SK-N-SH (cell line): ENCODE measurements around the gene MB. TPM values are rescaled to one million over a fixed set of nuclear protein-coding genes. Genes with fewer than 3 reads are reported as not detected.

Experiments used
- CTCF ChIA-PET: fragments of 300-600, 350-600 bp; formaldehyde crosslinking; extraction: SDS; loops from one replicate; lab custom pipeline; 2021; lab: Yijun Ruan, JAX
- POLR2A ChIA-PET: fragments of 350-600 bp; sonication (Branson Sonifier 250); formaldehyde crosslinking; extraction: SDS; loops from one replicate; lab custom pipeline; 2020; ENCODE audit warnings: antibody characterized with exemption, inconsistent platforms; lab: Yijun Ruan, JAX
- DNase-seq: peaks from one replicate; pipeline ENCODE4 v3.0.0; 2012
- H2AFZ ChIP-seq: fragments of 200-600 bp; sonication (generic); 2 replicates; pipeline ENCODE4 v1.8.1; 2016; ENCODE audit warnings: antibody characterized with exemption, mild to moderate bottlenecking, low read depth
- H3F3A ChIP-seq: fragments of 200-600 bp; sonication (generic); replicated peaks from 2 replicates; pipeline ENCODE3; 2016; ENCODE audit warnings: antibody characterized with exemption, mild to moderate bottlenecking; ENCODE audit not compliant: insufficient read depth
- H3K27ac ChIP-seq, 2 experiments: fragments of 200-500 bp in 1 of 2; fragments of 200-600 bp in 1 of 2; sonication (Bioruptor generic) in 1 of 2; sonication (generic), shearing (Covaris generic) in 1 of 2; 2 replicates each; pipeline versions ENCODE4 v1.5.1 to v1.6.1; 2014 to 2016; ENCODE audit warnings: low read depth in 2 of 2, inconsistent platforms in 1 of 2, low read length in 1 of 2, mild to moderate bottlenecking in 1 of 2, mixed read lengths in 1 of 2
- H3K27me3 ChIP-seq: fragments of 200-600 bp; sonication (generic), shearing (Covaris generic); 2 replicates; pipeline ENCODE4 v1.6.1; 2016; ENCODE audit warnings: mixed run types; ENCODE audit not compliant: insufficient read depth
- H3K36me3 ChIP-seq, 2 experiments: fragments of 200-500 bp in 1 of 2; fragments of 200-600 bp in 1 of 2; sonication (Bioruptor generic) in 1 of 2; sonication (generic) in 1 of 2; replicated peaks in 1 of 2; 2 replicates each; pipeline versions ENCODE3 to v1.5.1; 2014 to 2016; ENCODE audit warnings: low read length in 1 of 2, mild to moderate bottlenecking in 1 of 2; ENCODE audit not compliant: insufficient read depth in 2 of 2, control insufficient read depth in 1 of 2
- H3K4me1 ChIP-seq, 2 experiments: fragments of 200-500 bp in 1 of 2; fragments of 200-600 bp in 1 of 2; sonication (Bioruptor generic) in 1 of 2; sonication (generic), shearing (Covaris generic) in 1 of 2; 2 replicates each; pipeline versions ENCODE4 v1.5.1 to v1.6.1; 2014 to 2016; ENCODE audit warnings: low read depth in 1 of 2, low read length in 1 of 2, mixed run types in 1 of 2; ENCODE audit not compliant: insufficient read depth in 2 of 2, control insufficient read depth in 1 of 2
- H3K4me2 ChIP-seq: fragments of 200-600 bp; sonication (generic), shearing (Covaris generic); 2 replicates; pipeline ENCODE4 v1.6.1; 2017; ENCODE audit warnings: mixed run types
- H3K4me3 ChIP-seq, 2 experiments: fragments of 200-500 bp in 1 of 2; fragments of 200-600 bp in 1 of 2; sonication (Bioruptor generic) in 1 of 2; sonication (generic), shearing (Covaris generic) in 1 of 2; 2 replicates each; pipeline versions ENCODE4 v1.5.1 to v1.8.1; 2014 to 2016; ENCODE audit warnings: low read depth in 2 of 2, inconsistent platforms in 1 of 2, low read length in 1 of 2, mild to moderate bottlenecking in 1 of 2, mixed read lengths in 1 of 2, moderate library complexity in 1 of 2
- H3K79me2 ChIP-seq: fragments of 200-600 bp; sonication (generic); 2 replicates; pipeline ENCODE4 v1.8.1; 2017; ENCODE audit warnings: mild to moderate bottlenecking; ENCODE audit not compliant: insufficient read depth
- H3K9ac ChIP-seq: fragments of 200-600 bp; sonication (generic); 2 replicates; pipeline ENCODE4 v1.6.1; 2017; ENCODE audit warnings: mixed run types
- H3K9me2 ChIP-seq: fragments of 200-600 bp; sonication (generic); 2 replicates; pipeline ENCODE4 v1.6.1; 2017; ENCODE audit warnings: mixed run types
- H3K9me3 ChIP-seq: fragments of 200-600 bp; sonication (generic); 2 replicates; pipeline ENCODE4 v1.6.1; 2017; ENCODE audit warnings: mixed run types, mild to moderate bottlenecking, moderate library complexity
- H4K20me1 ChIP-seq: fragments of 200-600 bp; sonication (generic); 2 replicates; pipeline ENCODE4 v1.6.1; 2017; ENCODE audit warnings: mild to moderate bottlenecking, mixed run types; ENCODE audit not compliant: insufficient read depth
- ELF1 ChIP-seq: IDR thresholded peaks from 2 replicates; pipeline ENCODE4 v1.4.0; 2012
- GABPA ChIP-seq: IDR thresholded peaks from 2 replicates; pipeline ENCODE4 v1.4.0; 2012; ENCODE audit warnings: low read depth, mild to moderate bottlenecking
- GATA2 ChIP-seq: sonication (generic); formaldehyde crosslinking; IDR thresholded peaks from 2 replicates; pipeline ENCODE4 v1.5.0; 2020; ENCODE audit warnings: mild to moderate bottlenecking, missing genetic modification reagents
- NFIC ChIP-seq: IDR thresholded peaks from 2 replicates; pipeline ENCODE4 v1.4.0; 2012; ENCODE audit warnings: borderline replicate concordance
- NRF1 ChIP-seq: IDR thresholded peaks from 2 replicates; pipeline ENCODE4 v1.6.1; 2012; ENCODE audit warnings: low read depth, mild to moderate bottlenecking, low read length
- POLR2AphosphoS5 ChIP-seq: IDR thresholded peaks from 2 replicates; pipeline ENCODE4 v1.6.1; 2012; ENCODE audit warnings: low read depth, low read length
- RFX5 ChIP-seq: IDR thresholded peaks from 2 replicates; pipeline ENCODE4 v1.6.1; 2012; ENCODE audit warnings: mild to moderate bottlenecking, improper control_type of control experiment, low read length
- RXRA ChIP-seq: IDR thresholded peaks from 2 replicates; pipeline ENCODE4 v1.4.0; 2012; ENCODE audit warnings: low read depth, mild to moderate bottlenecking, borderline replicate concordance
- SMC3 ChIP-seq: IDR thresholded peaks from 2 replicates; pipeline ENCODE4 v1.6.1; 2012; ENCODE audit warnings: low read depth, low read length, improper control_type of control experiment
- TEAD4 ChIP-seq: IDR thresholded peaks from 2 replicates; pipeline ENCODE4 v1.4.0; 2012; ENCODE audit warnings: mild to moderate bottlenecking, borderline replicate concordance; ENCODE audit not compliant: insufficient read depth
- YY1 ChIP-seq: IDR thresholded peaks from 2 replicates; pipeline ENCODE4 v1.4.0; 2012; ENCODE audit warnings: low read depth, mild to moderate bottlenecking
- ZBTB33 ChIP-seq: IDR thresholded peaks from 2 replicates; pipeline ENCODE4 v1.4.0; 2012; ENCODE audit warnings: low read depth, borderline replicate concordance
- WGBS: methylation state at CpG from one replicate; pipeline ENCODE4 v1.1.6; 2017; ENCODE audit warnings: low lambda C conversion rate; 5-methylcytosine and 5-hydroxymethylcytosine counted together
- polyA plus RNA-seq, 3 experiments: library from polyadenylated mRNA; depleted of rRNA; stranded (reverse); fragments of >200 nt; gene quantifications; 2 replicates each; pipeline ENCODE4 v1.2.3, GENCODE V29; 2012
- TF ChIP-seq, protein P1 (sequence below): fragments of 150-350 bp; IDR thresholded peaks from 2 replicates; pipeline ENCODE4 v1.6.1; 2017; ENCODE audit warnings: antibody characterized with exemption, low read length, low read depth, borderline replicate concordance
- TF ChIP-seq, protein P2 (sequence below): IDR thresholded peaks from 2 replicates; pipeline ENCODE4 v1.6.1; 2012; ENCODE audit warnings: mild to moderate bottlenecking, low read depth, low read length, moderate library complexity

The MB gene
- polyA plus RNA-seq, 1 of the 3 experiments (the other 2 are of a cell fraction) = 0.95 TPM

GRCh38 chr22:35606916-35607315, 10.2 kb downstream of the MB start:
- TF ChIP-seq SMC3 (no peak), ELF1 (no peak), NRF1 (no peak), YY1 (no peak), RFX5 (no peak), TEAD4 (no peak), POLR2AphosphoS5 (no peak), RXRA (no peak), ZBTB33 (no peak), NFIC (no peak), GATA2 (CRISPR knock-in tag) (no peak), GABPA (no peak)
- TF ChIP-seq, protein P1, sequence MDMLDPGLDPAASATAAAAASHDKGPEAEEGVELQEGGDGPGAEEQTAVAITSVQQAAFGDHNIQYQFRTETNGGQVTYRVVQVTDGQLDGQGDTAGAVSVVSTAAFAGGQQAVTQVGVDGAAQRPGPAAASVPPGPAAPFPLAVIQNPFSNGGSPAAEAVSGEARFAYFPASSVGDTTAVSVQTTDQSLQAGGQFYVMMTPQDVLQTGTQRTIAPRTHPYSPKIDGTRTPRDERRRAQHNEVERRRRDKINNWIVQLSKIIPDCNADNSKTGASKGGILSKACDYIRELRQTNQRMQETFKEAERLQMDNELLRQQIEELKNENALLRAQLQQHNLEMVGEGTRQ = no peak
- TF ChIP-seq, protein P2, sequence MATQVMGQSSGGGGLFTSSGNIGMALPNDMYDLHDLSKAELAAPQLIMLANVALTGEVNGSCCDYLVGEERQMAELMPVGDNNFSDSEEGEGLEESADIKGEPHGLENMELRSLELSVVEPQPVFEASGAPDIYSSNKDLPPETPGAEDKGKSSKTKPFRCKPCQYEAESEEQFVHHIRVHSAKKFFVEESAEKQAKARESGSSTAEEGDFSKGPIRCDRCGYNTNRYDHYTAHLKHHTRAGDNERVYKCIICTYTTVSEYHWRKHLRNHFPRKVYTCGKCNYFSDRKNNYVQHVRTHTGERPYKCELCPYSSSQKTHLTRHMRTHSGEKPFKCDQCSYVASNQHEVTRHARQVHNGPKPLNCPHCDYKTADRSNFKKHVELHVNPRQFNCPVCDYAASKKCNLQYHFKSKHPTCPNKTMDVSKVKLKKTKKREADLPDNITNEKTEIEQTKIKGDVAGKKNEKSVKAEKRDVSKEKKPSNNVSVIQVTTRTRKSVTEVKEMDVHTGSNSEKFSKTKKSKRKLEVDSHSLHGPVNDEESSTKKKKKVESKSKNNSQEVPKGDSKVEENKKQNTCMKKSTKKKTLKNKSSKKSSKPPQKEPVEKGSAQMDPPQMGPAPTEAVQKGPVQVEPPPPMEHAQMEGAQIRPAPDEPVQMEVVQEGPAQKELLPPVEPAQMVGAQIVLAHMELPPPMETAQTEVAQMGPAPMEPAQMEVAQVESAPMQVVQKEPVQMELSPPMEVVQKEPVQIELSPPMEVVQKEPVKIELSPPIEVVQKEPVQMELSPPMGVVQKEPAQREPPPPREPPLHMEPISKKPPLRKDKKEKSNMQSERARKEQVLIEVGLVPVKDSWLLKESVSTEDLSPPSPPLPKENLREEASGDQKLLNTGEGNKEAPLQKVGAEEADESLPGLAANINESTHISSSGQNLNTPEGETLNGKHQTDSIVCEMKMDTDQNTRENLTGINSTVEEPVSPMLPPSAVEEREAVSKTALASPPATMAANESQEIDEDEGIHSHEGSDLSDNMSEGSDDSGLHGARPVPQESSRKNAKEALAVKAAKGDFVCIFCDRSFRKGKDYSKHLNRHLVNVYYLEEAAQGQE = no peak
- Histone ChIP-seq H3K4me1 (peaks cover 0 to 54% of the 10 kb centered on the region in 2 experiments; a peak in 2 of 4 replicates), H3K79me2 (no peaks in the 10 kb centered on the region), H3F3A (peaks cover 3% of the 10 kb centered on the region), H3K36me3 (no peaks in the 10 kb centered on the region), H3K9ac (no peak overlapping the region), H3K27ac (peak overlapping the region in 1 of 2 experiments; percentile 97; a peak in 2 of 4 replicates), H3K9me3 (no peaks in the 10 kb centered on the region), H3K27me3 (no peaks in the 10 kb centered on the region; the same call in 1 of the 2 replicates), H3K4me3 (no peak overlapping the region), H3K9me2 (no peaks in the 10 kb centered on the region), H3K4me2 (no peak overlapping the region), H2AFZ (no peak overlapping the region), H4K20me1 (no peaks in the 10 kb centered on the region)
- ChIA-PET CTCF (interaction anchor here (1.2 to 2.7 kb wide), 3 partner anchors 14 to 23 kb away, joined by 4 to 14 read pairs (median 8); no protein-coding TSS in a partner anchor), POLR2A (no interaction called here)
- 95% methylated on average over 7 of the region's 8 CpGs for WGBS
- no peak for DNase-seq
